Measurements from ENCODE around the gene OCEL1. TPM values are rescaled to one million over a fixed set of nuclear protein-coding genes. Genes with fewer than 3 reads are reported as not detected.
"Not testable (repeated sequence)": the region's sequence is repeated elsewhere in the genome, so short reads cannot be mapped to it uniquely, and the experiment has no call there.

OCEL1 gene
- total and polyA plus RNA-seq, 9 donors: 3.1 to 14.2 (median 9.4) TPM

- peaks cover 10% of the 10 kb centered on the region for H3K9me3 ChIP-seq (replicated peaks; ENCODE audit: control insufficient read depth, low read depth, low read length)
- H3K27me3 ChIP-seq (ENCODE audit: control insufficient read depth, insufficient read depth, low read length): peaks cover 4% of the 10 kb centered on the region
- H3K4me1 ChIP-seq (ENCODE audit: control insufficient read depth, insufficient read depth, low read length): peaks cover 15% of the 10 kb centered on the region
- DNase-seq: no peak
- 78% methylated on average over 14 of the region's 23 CpGs for WGBS (ENCODE audit: insufficient coverage)
- peaks cover 4% of the 10 kb centered on the region for H3K36me3 ChIP-seq (ENCODE audit: control insufficient read depth, insufficient read depth, low read length)
- peak overlapping the region; percentile 38 for H3K4me3 ChIP-seq (ENCODE audit: low read length)
- peak overlapping the region; percentile 62 for H3K27ac ChIP-seq (ENCODE audit: low read length)
These were observed 38.0 kb downstream of the OCEL1 start for GRCh38 chr19:17263712-17264640.

- 16% methylated on average over 3 of the region's 5 CpGs for WGBS (ENCODE audit: insufficient coverage)
- DNase-seq: no peak
These were observed 38.6 kb downstream of the OCEL1 start, which contains the start of gene USHBP1 for GRCh38 chr19:17264641-17264979. Gene USHBP1 (minus strand): TSS chr19:17264745. CDS start chr19:17264299, 446 bp downstream.

GRCh38 chr19:17266026-17266425 is 40.0 kb downstream of the OCEL1 start:
- H3K4me1 ChIP-seq (ENCODE audit: control insufficient read depth, insufficient read depth, low read length): peaks cover 15% of the 10 kb centered on the region
- H3K9me3 ChIP-seq (replicated peaks; ENCODE audit: control insufficient read depth, low read depth, low read length): no peaks in the 10 kb centered on the region
- no peak overlapping the region for H3K4me3 ChIP-seq (ENCODE audit: low read length)
- H3K36me3 ChIP-seq (ENCODE audit: control insufficient read depth, insufficient read depth, low read length): peaks cover 15% of the 10 kb centered on the region
- H3K27me3 ChIP-seq (ENCODE audit: control insufficient read depth, insufficient read depth, low read length): no peaks in the 10 kb centered on the region
- no peak for DNase-seq
- 82% methylated on average over 2 of the region's 7 CpGs for WGBS (ENCODE audit: insufficient coverage)
- no peak overlapping the region for H3K27ac ChIP-seq (ENCODE audit: low read length)

More at GRCh38 chr19:17264641-17264979, 38.6 kb downstream of the OCEL1 start, which contains the start of gene USHBP1:
- Histone ChIP-seq H3K27me3 (ENCODE audit: control insufficient read depth, insufficient read depth, low read length) (no peaks in the 10 kb centered on the region), H3K36me3 (ENCODE audit: control insufficient read depth, insufficient read depth, low read length) (peaks cover 10% of the 10 kb centered on the region), H3K4me3 (ENCODE audit: low read length) (peak within 1 kb of the TSS; percentile 38), H3K9me3 (replicated peaks; ENCODE audit: control insufficient read depth, low read depth, low read length) (peaks cover 4% of the 10 kb centered on the region), H3K4me1 (ENCODE audit: control insufficient read depth, insufficient read depth, low read length) (peaks cover 15% of the 10 kb centered on the region), H3K27ac (ENCODE audit: low read length) (peak within 1 kb of the TSS; percentile 62)

GRCh38 chr19:17266589-17266974 is 40.6 kb downstream of the OCEL1 start:
- H3K27ac ChIP-seq (ENCODE audit: low read length): peak overlapping the region; percentile 89
- 76% methylated on average over 6 of the region's 12 CpGs for WGBS (ENCODE audit: insufficient coverage)
- DNase-seq: no peak
- H3K4me3 ChIP-seq (ENCODE audit: low read length): no peak overlapping the region
- H3K9me3 ChIP-seq (replicated peaks; ENCODE audit: control insufficient read depth, low read depth, low read length): no peaks in the 10 kb centered on the region
- peaks cover 21% of the 10 kb centered on the region for H3K36me3 ChIP-seq (ENCODE audit: control insufficient read depth, insufficient read depth, low read length)
- H3K27me3 ChIP-seq (ENCODE audit: control insufficient read depth, insufficient read depth, low read length): no peaks in the 10 kb centered on the region
- peaks cover 15% of the 10 kb centered on the region for H3K4me1 ChIP-seq (ENCODE audit: control insufficient read depth, insufficient read depth, low read length)

- Histone ChIP-seq H3K4me3 (ENCODE audit: low read length) (peak within 1 kb of the TSS; percentile 83), H3K36me3 (ENCODE audit: control insufficient read depth, insufficient read depth, low read length) (peaks cover 27% of the 10 kb centered on the region), H3K4me1 (ENCODE audit: control insufficient read depth, insufficient read depth, low read length) (peaks cover 15% of the 10 kb centered on the region), H3K27ac (ENCODE audit: low read length) (peak within 1 kb of the TSS; percentile 89), H3K9me3 (replicated peaks; ENCODE audit: control insufficient read depth, low read depth, low read length) (no peaks in the 10 kb centered on the region), H3K27me3 (ENCODE audit: control insufficient read depth, insufficient read depth, low read length) (no peaks in the 10 kb centered on the region)
- peak; percentile 99 for DNase-seq
- WGBS (ENCODE audit: insufficient coverage): under 1% methylated on average over 21 of the region's 27 CpGs
These were observed 41.2 kb downstream of the OCEL1 start, which contains the start of gene BABAM1 for GRCh38 chr19:17266975-17267788. Gene BABAM1 (plus strand): TSS chr19:17267443. CDS start chr19:17268807, 1,364 bp downstream.

- peaks cover 36% of the 10 kb centered on the region for H3K36me3 ChIP-seq (ENCODE audit: control insufficient read depth, insufficient read depth, low read length)
- WGBS (ENCODE audit: insufficient coverage): 96% methylated on average over 11 of the region's 13 CpGs
- H3K27me3 ChIP-seq (ENCODE audit: control insufficient read depth, insufficient read depth, low read length): no peaks in the 10 kb centered on the region
- H3K4me1 ChIP-seq (ENCODE audit: control insufficient read depth, insufficient read depth, low read length): peaks cover 15% of the 10 kb centered on the region
- no peaks in the 10 kb centered on the region for H3K9me3 ChIP-seq (replicated peaks; ENCODE audit: control insufficient read depth, low read depth, low read length)
- H3K27ac ChIP-seq (ENCODE audit: low read length): no peak overlapping the region
- DNase-seq: no peak
- H3K4me3 ChIP-seq (ENCODE audit: low read length): no peak overlapping the region
These were observed 42.7 kb downstream of the OCEL1 start for GRCh38 chr19:17268754-17269153.

GRCh38 chr19:17274892-17275291 is 48.9 kb downstream of the OCEL1 start:
- H3K4me1 ChIP-seq (ENCODE audit: control insufficient read depth, insufficient read depth, low read length); H3K9me3 ChIP-seq (replicated peaks; ENCODE audit: control insufficient read depth, low read depth, low read length); H3K4me3 ChIP-seq (ENCODE audit: low read length); H3K27me3 ChIP-seq (ENCODE audit: control insufficient read depth, insufficient read depth, low read length); DNase-seq; H3K27ac ChIP-seq (ENCODE audit: low read length): not testable (repeated sequence)
- peaks cover 73% of the 10 kb centered on the region for H3K36me3 ChIP-seq (ENCODE audit: control insufficient read depth, insufficient read depth, low read length)
- WGBS (ENCODE audit: insufficient coverage): no CpG with 5 or more reads among the region's 3 CpGs

GRCh38 chr19:17275441-17276175 is 49.6 kb downstream of the OCEL1 start:
- DNase-seq: no peak
- Histone ChIP-seq H3K27ac (ENCODE audit: low read length) (no peak overlapping the region), H3K27me3 (ENCODE audit: control insufficient read depth, insufficient read depth, low read length) (no peaks in the 10 kb centered on the region), H3K36me3 (ENCODE audit: control insufficient read depth, insufficient read depth, low read length) (peaks cover 69% of the 10 kb centered on the region), H3K9me3 (replicated peaks; ENCODE audit: control insufficient read depth, low read depth, low read length) (no peaks in the 10 kb centered on the region), H3K4me1 (ENCODE audit: control insufficient read depth, insufficient read depth, low read length) (no peaks in the 10 kb centered on the region), H3K4me3 (ENCODE audit: low read length) (no peak overlapping the region)
- WGBS (ENCODE audit: insufficient coverage): 89% methylated on average over 7 of the region's 19 CpGs

Data from muscle of leg (tissue), 11 donors.